Activated naive CD4-positive, alpha-beta T cell treated with anti-CD3 and anti-CD28 coated beads, Interleukin-2, amount 50 U/mL, for 24 hours (primary cell): ENCODE results near the gene DOCK2.
"Not testable (repeated sequence)": the region's sequence is repeated elsewhere in the genome, so short reads cannot be mapped to it uniquely, and the experiment has no call there.

Source experiments
- H3K27ac Mint-ChIP-seq: one replicate; pipeline ENCODE4 v1.8.0; 2021; ENCODE audit warnings: mild to moderate bottlenecking, mixed read lengths
- H3K27me3 Mint-ChIP-seq: one replicate; pipeline ENCODE4 v1.8.0; 2021; ENCODE audit warnings: mixed read lengths
- H3K36me3 Mint-ChIP-seq: one replicate; pipeline ENCODE4 v1.8.0; 2021; ENCODE audit warnings: mixed read lengths
- H3K4me1 Mint-ChIP-seq: one replicate; pipeline ENCODE4 v1.8.0; 2021; ENCODE audit warnings: mixed read lengths
- H3K4me3 Mint-ChIP-seq: one replicate; pipeline ENCODE4 v1.8.0; 2021; ENCODE audit warnings: mild to moderate bottlenecking, mixed read lengths
- H3K9me3 Mint-ChIP-seq: one replicate; pipeline ENCODE4 v1.8.0; 2021; ENCODE audit warnings: mixed read lengths

Gene DOCK2

DNA sequence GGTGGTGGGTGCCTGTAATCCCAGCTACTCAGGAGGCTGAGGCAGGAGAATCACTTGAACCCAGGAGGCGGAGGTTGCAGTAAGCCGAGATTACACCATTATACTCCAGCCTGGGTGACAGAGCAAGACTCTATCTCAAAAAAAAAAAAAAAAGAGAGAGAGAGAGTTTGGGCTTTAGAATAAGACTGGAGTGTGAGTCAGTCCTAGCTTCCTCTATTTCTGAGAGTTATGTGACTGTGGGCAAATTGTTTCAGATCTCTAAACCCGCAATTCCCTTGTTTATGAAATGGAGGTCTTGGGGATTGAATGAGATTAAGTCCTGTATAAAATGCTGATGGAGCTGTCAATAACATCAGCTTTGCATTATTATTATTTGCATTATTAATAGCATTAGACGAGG lies 316.1 kb downstream of the DOCK2 start:
- peaks cover 13% of the 10 kb centered on the region for H3K36me3 Mint-ChIP-seq
- H3K4me1 Mint-ChIP-seq, H3K4me3 Mint-ChIP-seq, H3K27ac Mint-ChIP-seq, H3K27me3 Mint-ChIP-seq, H3K9me3 Mint-ChIP-seq: not testable (repeated sequence)

DNA sequence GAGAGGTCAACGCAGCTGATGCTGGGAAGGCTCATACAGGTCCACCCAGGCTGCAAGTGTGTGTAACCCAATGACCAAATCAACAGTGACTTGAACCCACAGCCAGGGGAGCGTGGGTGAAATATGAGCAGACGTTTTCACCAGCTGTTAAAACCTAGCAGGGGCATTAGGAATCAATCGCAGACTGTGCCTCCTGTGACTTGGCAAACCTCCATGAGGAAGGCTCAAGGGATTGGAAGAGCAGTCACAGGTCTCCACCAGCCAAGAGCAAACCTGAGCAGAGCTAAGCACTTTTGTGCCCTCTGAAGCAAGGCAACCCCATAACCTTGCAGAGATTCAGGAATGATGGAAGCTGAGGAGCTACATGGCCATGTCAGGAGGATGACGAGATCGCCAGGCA lies 317.7 kb downstream of the DOCK2 start:
- Mint-ChIP-seq H3K4me3 (no peak overlapping the region), H3K36me3 (peaks cover 7% of the 10 kb centered on the region), H3K9me3 (no peaks in the 10 kb centered on the region), H3K4me1 (no peaks in the 10 kb centered on the region), H3K27ac (no peak overlapping the region), H3K27me3 (no peaks in the 10 kb centered on the region)

DNA sequence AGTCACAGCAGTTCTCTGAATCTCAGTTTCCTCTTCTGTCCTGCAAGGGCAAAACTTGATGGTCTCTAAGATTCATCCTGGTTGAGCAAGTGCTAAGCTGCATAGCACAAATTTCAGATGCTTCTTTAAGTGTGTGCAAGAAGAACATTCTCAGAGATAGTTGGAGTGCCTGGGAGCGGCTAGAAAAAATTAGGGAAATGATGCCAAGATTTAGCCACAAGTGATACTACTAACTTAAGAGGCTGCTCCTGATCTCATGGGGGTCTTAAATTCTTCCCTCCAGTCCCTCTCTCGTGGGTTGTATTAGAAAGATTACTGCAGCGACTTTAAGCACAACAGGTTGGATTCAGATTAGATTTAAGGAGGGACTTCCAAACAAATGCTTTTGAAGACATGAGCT lies 319.1 kb downstream of the DOCK2 start:
- Mint-ChIP-seq H3K36me3 (peaks cover 7% of the 10 kb centered on the region), H3K27ac (no peak overlapping the region), H3K27me3 (no peaks in the 10 kb centered on the region)

DNA sequence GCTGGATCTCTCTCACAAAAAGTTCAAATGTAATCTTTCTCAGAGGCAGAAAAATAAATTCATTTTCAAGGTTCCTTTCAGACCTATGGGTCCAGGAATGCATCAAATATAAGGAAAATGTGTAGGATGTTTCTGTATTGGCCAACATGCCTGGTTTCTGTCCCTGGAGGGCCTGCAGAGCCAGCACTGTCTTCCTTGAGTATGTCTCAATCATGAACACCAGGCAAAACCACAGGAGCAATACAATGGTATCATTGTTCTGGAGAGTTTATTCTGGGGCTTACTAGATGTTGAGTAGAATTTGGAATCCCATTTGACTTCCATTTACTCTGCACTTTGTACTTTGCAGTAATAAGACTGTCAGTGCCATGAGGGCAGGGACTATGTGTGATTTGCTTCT lies 319.7 kb downstream of the DOCK2 start:
- Mint-ChIP-seq H3K36me3 (peaks cover 7% of the 10 kb centered on the region), H3K4me1 (no peaks in the 10 kb centered on the region), H3K27me3 (no peaks in the 10 kb centered on the region), H3K9me3 (no peaks in the 10 kb centered on the region), H3K27ac (no peak overlapping the region), H3K4me3 (no peak overlapping the region)

More for the DNA sequence above, 319.1 kb downstream of the DOCK2 start:
- no peak overlapping the region for H3K4me3 Mint-ChIP-seq
- H3K9me3 Mint-ChIP-seq, result no peaks in the 10 kb centered on the region
- H3K4me1 Mint-ChIP-seq, result no peaks in the 10 kb centered on the region

DNA sequence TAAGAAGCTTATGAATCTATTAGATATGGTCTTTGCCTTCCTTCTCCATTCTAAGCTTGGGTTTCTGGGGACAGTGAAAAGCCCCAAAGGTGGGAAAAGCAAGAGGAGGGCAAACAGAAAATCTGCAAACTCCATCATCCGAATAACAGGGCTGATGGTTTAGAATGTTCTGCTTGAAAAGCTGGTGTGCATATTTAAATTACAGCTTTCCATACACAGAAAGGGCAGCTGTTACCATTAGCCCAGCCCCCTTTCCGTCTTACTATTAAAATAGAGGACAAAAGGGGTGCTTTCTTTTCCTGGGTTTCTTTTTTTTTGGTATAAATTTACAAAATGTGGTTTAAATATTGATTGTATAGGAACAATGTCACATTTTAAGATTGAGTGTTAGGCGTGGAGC lies 321.2 kb downstream of the DOCK2 start:
- no peak overlapping the region for H3K4me3 Mint-ChIP-seq
- peaks cover 3% of the 10 kb centered on the region for H3K4me1 Mint-ChIP-seq
- no peaks in the 10 kb centered on the region for H3K9me3 Mint-ChIP-seq
- no peak overlapping the region for H3K27ac Mint-ChIP-seq
- H3K36me3 Mint-ChIP-seq, result peaks cover 6% of the 10 kb centered on the region
- H3K27me3 Mint-ChIP-seq, result no peaks in the 10 kb centered on the region

DNA sequence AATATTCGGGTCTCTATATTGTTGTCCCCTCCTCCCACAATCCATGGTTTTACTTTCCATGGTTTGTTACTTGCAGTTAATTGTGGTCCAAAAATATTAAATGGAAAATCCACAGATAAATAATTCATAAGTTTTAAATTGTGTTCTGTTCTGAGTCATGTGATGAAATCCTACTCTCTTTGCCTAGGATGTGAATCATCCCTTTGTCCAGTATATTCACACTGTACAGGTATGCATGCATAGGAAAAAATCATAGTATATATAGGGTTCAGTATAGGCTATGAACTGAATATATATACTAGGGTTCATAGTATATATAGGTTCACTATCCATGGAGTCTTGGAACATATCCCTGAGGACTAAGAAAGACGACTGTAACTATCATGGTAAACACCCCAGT lies 323.6 kb downstream of the DOCK2 start:
- no peaks in the 10 kb centered on the region for H3K27me3 Mint-ChIP-seq
- no peak overlapping the region for H3K27ac Mint-ChIP-seq
- H3K4me1 Mint-ChIP-seq, result peaks cover 3% of the 10 kb centered on the region
- no peaks in the 10 kb centered on the region for H3K9me3 Mint-ChIP-seq
- H3K4me3 Mint-ChIP-seq, result no peak overlapping the region
- peaks cover 8% of the 10 kb centered on the region for H3K36me3 Mint-ChIP-seq

DNA sequence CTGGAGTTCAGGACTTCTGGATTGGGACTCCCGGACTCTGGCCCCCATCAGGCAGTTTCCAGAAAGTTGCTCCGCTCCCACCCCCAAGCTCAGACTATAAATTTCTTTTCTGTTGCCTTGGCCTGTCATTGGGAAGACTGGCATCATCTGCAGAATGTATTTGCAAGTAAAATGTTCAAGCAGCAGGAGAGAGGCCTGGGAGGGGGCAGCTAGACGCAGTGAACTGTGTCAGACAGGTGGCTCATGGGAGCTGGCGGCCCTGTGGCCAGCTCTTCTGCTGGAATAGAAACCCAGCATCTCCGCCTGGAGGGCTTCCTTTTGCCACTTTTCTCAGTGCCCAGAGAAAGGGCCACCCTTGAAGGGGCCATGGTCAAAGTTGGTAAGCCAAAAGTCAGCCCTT lies 327.2 kb downstream of the DOCK2 start:
- no peak overlapping the region for H3K4me3 Mint-ChIP-seq
- peaks cover 10% of the 10 kb centered on the region for H3K36me3 Mint-ChIP-seq
- no peaks in the 10 kb centered on the region for H3K27me3 Mint-ChIP-seq
- no peaks in the 10 kb centered on the region for H3K9me3 Mint-ChIP-seq
- H3K4me1 Mint-ChIP-seq, result peaks cover 8% of the 10 kb centered on the region
- no peak overlapping the region for H3K27ac Mint-ChIP-seq

DNA sequence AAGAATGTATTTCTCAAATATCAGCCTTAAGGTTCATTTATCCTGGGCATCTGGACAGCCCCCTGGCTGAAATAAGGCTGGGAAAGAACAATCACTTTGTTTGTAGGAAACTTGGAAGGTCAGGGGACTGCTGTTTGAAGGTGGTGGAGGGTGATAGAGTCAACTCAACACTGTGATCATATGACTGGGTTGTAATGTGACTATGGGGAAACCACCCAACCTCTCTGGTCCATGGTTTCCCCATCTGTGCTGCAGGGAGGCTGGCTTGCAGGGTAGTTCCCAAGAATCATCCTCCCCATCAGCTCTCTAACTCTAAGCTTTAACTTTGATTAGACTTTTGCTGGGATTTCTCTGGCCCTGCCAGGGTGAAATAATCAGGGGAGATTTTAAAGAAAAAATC lies 333.3 kb downstream of the DOCK2 start:
- Mint-ChIP-seq H3K9me3 (no peaks in the 10 kb centered on the region), H3K4me3 (no peak overlapping the region), H3K27me3 (no peaks in the 10 kb centered on the region), H3K27ac (no peak overlapping the region), H3K36me3 (peaks cover 10% of the 10 kb centered on the region), H3K4me1 (peaks cover 4% of the 10 kb centered on the region)

DNA sequence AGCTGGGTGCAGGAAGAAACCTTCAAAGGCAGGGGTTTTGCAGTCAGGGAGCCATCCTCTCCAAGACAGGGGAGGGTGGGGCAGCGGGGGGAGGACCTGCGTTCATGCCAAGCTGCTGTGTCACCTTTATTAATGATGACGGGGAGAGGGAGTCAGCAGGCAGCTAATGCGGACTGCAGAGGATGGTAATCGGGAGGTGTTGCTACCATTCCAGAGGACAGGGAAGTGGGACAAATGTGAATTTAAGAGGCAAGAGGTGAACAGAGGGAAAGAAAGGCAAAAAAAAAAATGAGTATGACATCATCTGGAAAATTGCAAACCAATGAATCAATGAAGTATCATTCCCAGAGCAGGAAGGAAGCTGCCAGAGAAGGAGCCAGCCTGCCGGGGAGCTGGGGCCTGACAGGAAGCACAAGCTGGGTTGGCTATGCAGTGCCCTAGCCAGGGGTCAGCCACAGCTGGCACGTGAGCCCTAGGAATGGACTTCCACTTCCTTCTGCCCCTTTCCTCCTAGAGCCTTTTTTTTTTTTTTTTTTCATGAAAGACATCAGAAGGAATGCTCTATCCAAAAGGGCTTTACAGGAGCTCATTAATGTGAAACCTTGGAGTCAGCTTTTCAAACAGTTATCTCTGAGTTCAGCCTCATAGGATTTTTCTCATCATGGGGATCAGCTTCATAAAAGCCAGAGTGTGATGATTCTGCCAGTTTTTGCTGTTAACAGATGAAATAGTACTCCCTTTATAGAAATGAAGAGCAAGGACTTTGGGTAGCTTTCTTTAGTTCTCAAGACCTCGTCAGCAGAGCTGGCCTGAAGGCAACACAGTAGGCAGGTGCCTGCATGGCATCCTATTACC lies 334.1 kb downstream of the DOCK2 start:
- no peak overlapping the region for H3K4me3 Mint-ChIP-seq
- H3K4me1 Mint-ChIP-seq, result peaks cover 4% of the 10 kb centered on the region
- no peak overlapping the region for H3K27ac Mint-ChIP-seq
- no peaks in the 10 kb centered on the region for H3K9me3 Mint-ChIP-seq
- H3K36me3 Mint-ChIP-seq, result peaks cover 9% of the 10 kb centered on the region
- H3K27me3 Mint-ChIP-seq, result no peaks in the 10 kb centered on the region

DNA sequence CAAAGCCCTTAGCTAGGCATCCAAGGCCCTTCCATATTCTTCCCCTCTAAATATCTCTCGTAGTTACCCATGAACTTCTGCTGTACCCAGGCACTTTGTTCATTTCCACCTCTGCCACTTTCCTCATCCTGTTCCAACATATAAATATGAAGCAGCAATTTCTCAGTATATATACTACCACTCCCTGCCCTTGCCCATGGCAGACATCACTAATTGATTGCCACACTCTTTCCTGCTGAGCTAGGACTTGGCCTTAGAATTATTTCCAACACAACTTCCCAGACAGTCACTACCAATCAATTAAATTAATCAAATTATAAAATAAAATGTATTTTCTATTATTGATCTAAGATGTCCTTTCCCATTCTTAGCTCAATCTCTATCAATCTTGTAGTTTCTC lies 334.7 kb downstream of the DOCK2 start:
- H3K36me3 Mint-ChIP-seq, result peaks cover 9% of the 10 kb centered on the region
- H3K4me3 Mint-ChIP-seq, result no peak overlapping the region
- H3K27me3 Mint-ChIP-seq, result no peaks in the 10 kb centered on the region
- H3K4me1 Mint-ChIP-seq, result peaks cover 4% of the 10 kb centered on the region
- H3K27ac Mint-ChIP-seq, result peak overlapping the region; percentile 48
- no peaks in the 10 kb centered on the region for H3K9me3 Mint-ChIP-seq

DNA sequence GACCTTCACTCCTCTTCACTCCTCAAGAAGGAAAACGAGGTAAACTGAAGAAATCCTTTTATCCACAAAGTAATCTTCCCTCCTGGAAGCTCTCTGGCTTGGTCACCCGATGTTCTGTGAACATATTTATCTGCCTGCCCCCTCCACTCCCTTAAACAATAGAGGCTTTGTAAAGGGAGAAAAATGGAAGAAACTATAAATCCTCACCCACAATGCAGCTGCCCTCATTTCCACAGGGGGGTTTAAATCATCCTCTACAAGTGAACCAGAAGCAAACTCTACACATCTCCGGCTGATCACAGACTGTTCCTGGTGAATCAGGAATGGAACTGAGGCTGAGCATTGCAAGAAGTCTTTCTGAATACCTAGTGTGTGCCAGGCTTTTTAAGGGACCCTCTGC lies 336.0 kb downstream of the DOCK2 start:
- no peaks in the 10 kb centered on the region for H3K4me1 Mint-ChIP-seq
- H3K27ac Mint-ChIP-seq, result no peak overlapping the region
- H3K9me3 Mint-ChIP-seq, result no peaks in the 10 kb centered on the region
- peaks cover 7% of the 10 kb centered on the region for H3K36me3 Mint-ChIP-seq
- no peak overlapping the region for H3K4me3 Mint-ChIP-seq
- H3K27me3 Mint-ChIP-seq, result no peaks in the 10 kb centered on the region

DNA sequence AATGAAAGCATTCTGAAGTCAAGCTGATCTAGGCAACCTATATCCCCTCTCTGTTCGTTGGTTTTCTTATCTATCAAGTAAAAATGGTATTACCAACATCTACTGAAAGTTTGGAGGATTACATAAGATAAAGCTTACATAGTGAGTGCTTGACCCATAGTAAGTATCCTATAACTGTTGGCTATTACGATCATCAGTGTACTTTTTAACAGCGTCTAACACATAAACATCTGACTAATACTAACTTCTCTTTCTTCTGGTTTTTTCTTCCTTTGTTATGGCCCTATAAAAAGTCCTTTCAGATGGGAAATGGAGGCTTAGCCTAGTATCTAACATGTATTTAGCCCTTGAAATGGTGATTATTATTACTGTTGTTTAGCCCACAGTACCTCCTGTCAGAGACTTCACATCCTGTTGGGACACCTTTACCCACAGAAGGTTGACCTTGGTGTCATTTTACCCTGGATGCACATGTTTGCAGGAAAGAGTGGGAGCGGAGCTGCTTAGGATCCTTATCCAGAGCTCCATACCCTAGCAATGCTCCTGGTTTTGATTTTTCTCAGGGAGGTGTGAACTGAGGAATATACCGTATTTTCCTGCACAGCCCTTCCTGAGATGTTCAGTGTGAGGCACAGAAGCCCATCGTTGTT lies 337.2 kb downstream of the DOCK2 start:
- H3K9me3 Mint-ChIP-seq, result no peaks in the 10 kb centered on the region
- no peaks in the 10 kb centered on the region for H3K4me1 Mint-ChIP-seq
- H3K27me3 Mint-ChIP-seq, result no peaks in the 10 kb centered on the region
- H3K36me3 Mint-ChIP-seq, result peaks cover 5% of the 10 kb centered on the region
- no peak overlapping the region for H3K4me3 Mint-ChIP-seq
- H3K27ac Mint-ChIP-seq, result peak overlapping the region; percentile 5

DNA sequence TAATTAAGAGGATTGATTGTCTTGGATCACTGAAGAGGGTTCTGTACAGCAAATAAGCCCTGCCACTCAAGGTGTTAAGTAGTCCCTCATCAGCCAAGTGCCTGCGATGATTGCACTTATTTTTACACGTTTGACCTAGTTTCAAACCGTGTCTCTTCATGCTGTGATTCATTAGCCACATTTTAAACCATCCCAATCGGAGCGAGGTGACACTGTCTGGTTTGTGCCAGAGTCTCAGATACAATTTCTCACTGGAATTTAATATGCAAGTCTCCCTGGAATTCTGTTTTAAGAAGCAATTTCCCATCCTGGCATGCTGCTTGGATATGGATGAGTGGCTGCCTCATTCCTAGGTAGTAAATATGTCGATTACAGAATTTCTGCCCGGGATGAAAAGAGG lies 341.6 kb downstream of the DOCK2 start:
- H3K9me3 Mint-ChIP-seq, result no peaks in the 10 kb centered on the region
- H3K36me3 Mint-ChIP-seq, result peaks cover 10% of the 10 kb centered on the region
- no peaks in the 10 kb centered on the region for H3K4me1 Mint-ChIP-seq
- H3K27me3 Mint-ChIP-seq, result no peaks in the 10 kb centered on the region
- H3K4me3 Mint-ChIP-seq, result no peak overlapping the region
- no peak overlapping the region for H3K27ac Mint-ChIP-seq

DNA sequence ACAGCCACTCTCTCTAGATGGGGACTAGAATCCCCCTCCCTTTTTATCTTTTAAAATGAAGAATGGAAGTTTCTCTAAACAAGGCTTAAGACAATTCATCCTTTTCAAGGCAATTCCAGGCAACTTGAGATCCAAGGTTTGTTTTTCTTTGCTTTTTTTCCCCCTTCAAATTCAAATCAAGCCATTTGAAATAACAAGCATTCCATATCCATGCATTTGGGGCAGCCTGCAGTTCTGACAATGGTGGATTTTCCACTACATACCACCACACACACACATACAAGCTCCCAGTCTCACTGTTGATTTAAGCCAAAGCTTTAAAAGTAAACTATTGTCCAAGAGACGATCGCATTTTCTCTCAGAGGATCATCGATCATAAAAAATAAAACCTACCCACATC lies 342.8 kb downstream of the DOCK2 start:
- H3K4me1 Mint-ChIP-seq, result no peaks in the 10 kb centered on the region
- no peak overlapping the region for H3K27ac Mint-ChIP-seq
- no peak overlapping the region for H3K4me3 Mint-ChIP-seq
- peaks cover 11% of the 10 kb centered on the region for H3K36me3 Mint-ChIP-seq
- no peaks in the 10 kb centered on the region for H3K9me3 Mint-ChIP-seq
- H3K27me3 Mint-ChIP-seq, result no peaks in the 10 kb centered on the region

DNA sequence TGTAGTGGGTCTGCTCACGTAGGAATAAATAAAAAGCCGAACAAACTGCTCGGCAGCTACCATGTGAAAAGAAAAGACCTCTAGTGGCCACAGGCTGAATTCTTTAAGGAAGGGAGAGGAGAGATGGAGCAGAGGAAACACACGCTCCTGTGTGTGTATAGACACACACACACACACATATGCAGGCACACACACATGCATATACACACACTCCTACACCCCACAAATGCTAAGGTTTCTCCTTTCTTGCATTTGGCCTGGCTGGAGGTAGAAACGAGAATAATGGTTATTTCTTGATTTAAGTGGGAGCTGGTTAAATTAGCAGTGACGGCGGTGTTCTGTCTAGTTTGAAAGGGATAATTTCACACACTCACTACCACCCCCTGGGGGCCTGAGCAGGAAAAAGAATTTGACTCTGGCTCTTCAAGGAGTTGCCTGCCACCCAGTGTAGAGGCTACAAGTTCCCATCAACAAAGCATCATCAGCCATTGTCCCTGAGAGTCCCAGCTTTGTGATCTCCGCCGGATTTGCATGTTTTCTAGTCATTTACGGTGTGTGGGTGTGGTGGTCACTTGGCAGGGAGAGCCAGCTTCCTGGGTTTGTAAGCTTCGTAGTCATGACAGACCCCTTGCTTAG lies 343.5 kb downstream of the DOCK2 start, which contains the start of gene INSYN2B:
INSYN2B (minus strand) TSS at position 78 of the 636 bp plus-strand sequence. CDS start 96,597 bp downstream, outside the sequence.
- H3K4me3 Mint-ChIP-seq, result no peak within 1 kb of the TSS
- H3K4me1 Mint-ChIP-seq, result no peaks in the 10 kb centered on the region
- peaks cover 14% of the 10 kb centered on the region for H3K36me3 Mint-ChIP-seq
- H3K27me3 Mint-ChIP-seq, result no peaks in the 10 kb centered on the region
- H3K9me3 Mint-ChIP-seq, result no peaks in the 10 kb centered on the region
- H3K27ac Mint-ChIP-seq, result no peak within 1 kb of the TSS

DNA sequence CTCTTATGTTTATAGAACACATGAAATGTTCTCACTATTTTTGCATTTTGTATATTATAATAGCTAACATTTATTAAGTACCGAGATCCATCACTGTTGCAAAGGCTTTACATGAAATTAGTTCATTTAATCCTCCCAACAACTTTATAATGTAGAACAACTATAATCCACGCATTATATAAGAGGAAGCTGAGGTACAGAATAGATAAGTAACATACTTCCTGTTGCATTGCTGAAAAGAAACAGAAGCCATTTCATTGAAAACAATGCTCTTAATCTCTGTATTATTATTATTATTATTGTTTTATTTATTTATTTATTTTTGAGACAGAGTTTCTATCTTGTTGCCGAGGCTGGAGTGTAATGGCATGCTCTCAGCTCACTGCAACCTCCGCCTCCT lies 351.1 kb downstream of the DOCK2 start:
- Mint-ChIP-seq H3K27me3 (no peaks in the 10 kb centered on the region), H3K27ac (no peak overlapping the region), H3K4me3 (no peak overlapping the region)

More for the DNA sequence above, 351.1 kb downstream of the DOCK2 start:
- Mint-ChIP-seq H3K4me1 (no peaks in the 10 kb centered on the region), H3K9me3 (no peaks in the 10 kb centered on the region), H3K36me3 (peaks cover 29% of the 10 kb centered on the region)
